Measurements from ENCODE around the gene LIPH.

The LIPH gene

DNA sequence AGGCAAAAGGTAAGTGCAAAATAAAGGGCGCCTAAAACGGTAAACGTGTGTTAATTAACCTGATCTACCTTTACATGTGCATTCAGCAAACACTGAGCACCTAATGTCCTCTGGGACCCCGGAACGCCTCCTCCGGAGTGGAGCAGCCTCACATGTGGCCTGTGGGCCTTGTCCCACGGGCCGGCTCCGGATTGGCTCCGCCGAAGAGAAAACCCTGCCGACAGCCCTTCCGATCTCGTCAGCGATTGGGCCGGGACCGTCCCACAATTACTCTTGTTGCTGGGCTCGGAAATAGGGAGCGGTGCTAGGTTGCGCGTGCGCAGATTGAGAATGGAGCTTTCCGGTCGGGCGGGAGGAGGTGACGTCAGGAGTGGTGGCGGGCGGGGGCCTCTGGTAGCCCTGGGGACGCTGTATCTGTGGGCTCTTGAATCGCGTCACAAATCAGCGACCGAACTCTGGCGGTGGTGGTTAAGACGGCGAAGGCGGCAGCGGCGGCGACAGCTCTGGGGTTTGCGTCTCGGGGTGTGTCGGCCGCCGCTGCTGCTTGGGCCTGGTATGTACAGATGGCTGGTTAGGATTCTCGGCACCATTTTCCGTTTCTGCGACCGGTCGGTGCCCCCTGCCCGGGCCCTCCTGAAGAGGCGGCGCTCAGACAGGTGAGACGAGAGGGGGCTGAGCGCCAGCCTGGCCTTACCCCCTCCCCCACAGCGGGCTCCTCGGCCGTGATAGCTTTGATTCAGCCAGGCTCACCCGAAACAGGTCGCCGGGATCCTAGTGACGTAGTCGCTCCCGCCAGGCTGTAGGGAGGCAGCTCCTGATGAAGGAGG lies 33.7 kb upstream of the LIPH start, which contains the start of gene SENP2:
Gene SENP2, plus strand, starts transcription at position 437 of the 827 bp plus-strand sequence. Its CDS starts 119 bp downstream, at position 556.
- peak within 1 kb of the TSS; percentile 98 for H2AFZ ChIP-seq (ENCODE audit: low read depth, low read length)
- H3K4me1 ChIP-seq (ENCODE audit: control insufficient read depth, insufficient read depth, low read depth, low read length), result peaks cover 5% of the 10 kb centered on the region
- H3K27me3 ChIP-seq (ENCODE audit: control insufficient read depth in 1 of 2, insufficient read depth in 1 of 2, low read length in 2 of 2), result no peaks in the 10 kb centered on the region
- H3K4me3 ChIP-seq (ENCODE audit: insufficient read depth in 1 of 2, low read depth in 1 of 2, low read length in 2 of 2), result peak within 1 kb of the TSS; percentile 91 to 100
- no peak within 1 kb of the TSS for H2BK12ac ChIP-seq (ENCODE audit: low read length in 2 of 2)
- H3K9me3 ChIP-seq (ENCODE audit: control insufficient read depth, low read length), result no peaks in the 10 kb centered on the region
- DNase-seq, result peak; percentile 99
- peak within 1 kb of the TSS; percentile 43 for H3K27ac ChIP-seq (ENCODE audit: low read length, poor library complexity, severe bottlenecking)
- peak within 1 kb of the TSS; percentile 87 for H2AK5ac ChIP-seq (ENCODE audit: low read length, severe bottlenecking)
- H4K91ac ChIP-seq (ENCODE audit: low read length), result peak within 1 kb of the TSS; percentile 82
- H3K4ac ChIP-seq (ENCODE audit: low read depth in 1 of 2, low read length in 2 of 2), result peak within 1 kb of the TSS; percentile 40 to 54
- H2BK15ac ChIP-seq (ENCODE audit: low read depth, poor library complexity, severe bottlenecking), result no peak within 1 kb of the TSS
- H3K4me2 ChIP-seq (ENCODE audit: low read length, poor library complexity, severe bottlenecking), result peak within 1 kb of the TSS; percentile 99
- H2BK5ac ChIP-seq (ENCODE audit: low read depth, low read length, poor library complexity, severe bottlenecking), result peak within 1 kb of the TSS; percentile 11
- H2BK120ac ChIP-seq (ENCODE audit: low read depth, low read length), result no peak within 1 kb of the TSS
- peak within 1 kb of the TSS in 1 of 2 experiments; percentile 13 for H3K14ac ChIP-seq (ENCODE audit: low read length in 2 of 2)
- H4K8ac ChIP-seq (ENCODE audit: low read length), result peak within 1 kb of the TSS; percentile 95
- H3K36me3 ChIP-seq (ENCODE audit: control insufficient read depth in 1 of 2, insufficient read depth in 2 of 2, low read depth in 1 of 2, low read length in 2 of 2), result peaks cover 6 to 7% of the 10 kb centered on the region in 2 experiments
- H3K79me1 ChIP-seq (replicated peaks; ENCODE audit: low read length, poor library complexity, severe bottlenecking), result peaks cover 10% of the 10 kb centered on the region
- peak within 1 kb of the TSS; percentile 100 for H3K9ac ChIP-seq (ENCODE audit: low read length)
- no peak within 1 kb of the TSS for H3K23ac ChIP-seq (ENCODE audit: low read length in 2 of 2)
- WGBS, result under 1% methylated on average over 56 of the region's 64 CpGs
- peak within 1 kb of the TSS; percentile 16 to 89 for H3K18ac ChIP-seq (ENCODE audit: low read depth in 1 of 2, low read length in 2 of 2)

DNA sequence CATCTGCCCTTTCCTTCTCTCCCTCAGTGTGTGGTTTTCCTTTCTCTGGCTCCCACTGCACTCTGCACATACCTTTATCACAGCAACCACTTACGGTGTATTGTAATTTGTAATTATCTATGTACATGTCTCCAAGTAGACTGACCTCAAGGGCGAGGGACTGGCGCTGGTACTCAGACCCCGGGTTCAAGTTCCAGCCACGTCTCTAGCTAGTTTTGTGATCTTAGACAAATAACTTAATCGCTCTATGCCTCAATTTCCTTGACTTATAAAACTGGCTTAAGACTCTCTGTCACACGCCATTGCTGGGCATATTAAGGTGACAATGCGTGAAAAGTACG lies 33.1 kb upstream of the LIPH start:
- WGBS, result 70% methylated on average over 8 of the region's 9 CpGs
- Histone ChIP-seq H2AK5ac (ENCODE audit: low read length, severe bottlenecking) (no peak overlapping the region), H4K8ac (ENCODE audit: low read length) (peak overlapping the region; percentile 7)

DNA sequence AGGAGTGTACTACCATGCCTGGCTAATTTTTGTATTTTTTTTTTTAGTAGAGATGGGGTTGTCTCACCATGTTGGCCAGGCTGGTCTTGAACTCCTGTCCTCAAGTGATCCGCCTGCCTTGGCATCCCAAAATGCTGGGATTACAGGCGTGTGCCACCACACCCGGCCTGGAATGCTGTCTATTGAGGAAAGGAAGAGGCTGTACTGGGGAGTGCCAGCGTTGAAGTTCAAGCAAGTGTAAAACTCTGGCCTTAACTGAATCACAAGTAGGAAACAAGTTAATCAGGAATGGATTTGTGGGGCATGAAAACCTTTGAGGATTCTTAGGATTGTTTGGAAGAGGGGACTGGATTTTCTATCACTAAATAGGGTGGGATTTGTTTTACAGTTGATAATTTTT lies 32.3 kb upstream of the LIPH start:
- no peaks in the 10 kb centered on the region for H3K27me3 ChIP-seq (ENCODE audit: control insufficient read depth in 1 of 2, insufficient read depth in 1 of 2, low read length in 2 of 2)
- no peak overlapping the region for H4K8ac ChIP-seq (ENCODE audit: low read length)
- 82% methylated on average over 4 of the region's 4 CpGs for WGBS
- H2BK5ac ChIP-seq (ENCODE audit: low read depth, low read length, poor library complexity, severe bottlenecking), result no peak overlapping the region
- H3K4ac ChIP-seq (ENCODE audit: low read depth in 1 of 2, low read length in 2 of 2), result no peak overlapping the region
- H3K18ac ChIP-seq (ENCODE audit: low read depth in 1 of 2, low read length in 2 of 2), result no peak overlapping the region
- H3K14ac ChIP-seq (ENCODE audit: low read length in 2 of 2), result no peak overlapping the region
- no peak overlapping the region for H3K4me2 ChIP-seq (ENCODE audit: low read length, poor library complexity, severe bottlenecking)
- no peak for DNase-seq
- no peak overlapping the region for H3K9ac ChIP-seq (ENCODE audit: low read length)
- H3K4me1 ChIP-seq (ENCODE audit: control insufficient read depth, insufficient read depth, low read depth, low read length), result peaks cover 4% of the 10 kb centered on the region
- no peak overlapping the region for H2AK5ac ChIP-seq (ENCODE audit: low read length, severe bottlenecking)
- peaks cover 5% of the 10 kb centered on the region for H3K79me1 ChIP-seq (replicated peaks; ENCODE audit: low read length, poor library complexity, severe bottlenecking)
- H2AFZ ChIP-seq (ENCODE audit: low read depth, low read length), result no peak overlapping the region
- no peak overlapping the region for H2BK120ac ChIP-seq (ENCODE audit: low read depth, low read length)
- no peak overlapping the region for H2BK12ac ChIP-seq (ENCODE audit: low read length in 2 of 2)
- no peak overlapping the region for H3K4me3 ChIP-seq (ENCODE audit: insufficient read depth in 1 of 2, low read depth in 1 of 2, low read length in 2 of 2)
- H3K9me3 ChIP-seq (ENCODE audit: control insufficient read depth, low read length), result no peaks in the 10 kb centered on the region
- no peak overlapping the region for H3K27ac ChIP-seq (ENCODE audit: low read length, poor library complexity, severe bottlenecking)
- H3K23ac ChIP-seq (ENCODE audit: low read length in 2 of 2), result no peak overlapping the region
- H4K91ac ChIP-seq (ENCODE audit: low read length), result no peak overlapping the region
- peaks cover 0 to 3% of the 10 kb centered on the region in 2 experiments for H3K36me3 ChIP-seq (ENCODE audit: control insufficient read depth in 1 of 2, insufficient read depth in 2 of 2, low read depth in 1 of 2, low read length in 2 of 2)
- no peak overlapping the region for H2BK15ac ChIP-seq (ENCODE audit: low read depth, poor library complexity, severe bottlenecking)

More for the DNA sequence above, 33.1 kb upstream of the LIPH start:
- H3K27me3 ChIP-seq (ENCODE audit: control insufficient read depth in 1 of 2, insufficient read depth in 1 of 2, low read length in 2 of 2), result no peaks in the 10 kb centered on the region
- H3K18ac ChIP-seq (ENCODE audit: low read depth in 1 of 2, low read length in 2 of 2), result no peak overlapping the region
- peak overlapping the region; percentile 30 for H3K27ac ChIP-seq (ENCODE audit: low read length, poor library complexity, severe bottlenecking)
- no peaks in the 10 kb centered on the region for H3K9me3 ChIP-seq (ENCODE audit: control insufficient read depth, low read length)
- H2BK5ac ChIP-seq (ENCODE audit: low read depth, low read length, poor library complexity, severe bottlenecking), result no peak overlapping the region
- H3K79me1 ChIP-seq (replicated peaks; ENCODE audit: low read length, poor library complexity, severe bottlenecking), result peaks cover 9% of the 10 kb centered on the region
- peak overlapping the region; percentile 98 for H2AFZ ChIP-seq (ENCODE audit: low read depth, low read length)
- no peak overlapping the region for H2BK120ac ChIP-seq (ENCODE audit: low read depth, low read length)
- H3K4me2 ChIP-seq (ENCODE audit: low read length, poor library complexity, severe bottlenecking), result peak overlapping the region; percentile 64
- DNase-seq, result no peak
- H2BK12ac ChIP-seq (ENCODE audit: low read length in 2 of 2), result no peak overlapping the region
- H3K36me3 ChIP-seq (ENCODE audit: control insufficient read depth in 1 of 2, insufficient read depth in 2 of 2, low read depth in 1 of 2, low read length in 2 of 2), result peaks cover 4 to 6% of the 10 kb centered on the region in 2 experiments
- H3K23ac ChIP-seq (ENCODE audit: low read length in 2 of 2), result no peak overlapping the region
- no peak overlapping the region for H2BK15ac ChIP-seq (ENCODE audit: low read depth, poor library complexity, severe bottlenecking)
- H3K4me1 ChIP-seq (ENCODE audit: control insufficient read depth, insufficient read depth, low read depth, low read length), result peaks cover 5% of the 10 kb centered on the region
- H3K9ac ChIP-seq (ENCODE audit: low read length), result peak overlapping the region; percentile 100
- H3K4ac ChIP-seq (ENCODE audit: low read depth in 1 of 2, low read length in 2 of 2), result no peak overlapping the region
- no peak overlapping the region for H3K14ac ChIP-seq (ENCODE audit: low read length in 2 of 2)
- H3K4me3 ChIP-seq (ENCODE audit: insufficient read depth in 1 of 2, low read depth in 1 of 2, low read length in 2 of 2), result peak overlapping the region in 1 of 2 experiments; percentile 100
- no peak overlapping the region for H4K91ac ChIP-seq (ENCODE audit: low read length)

- Histone ChIP-seq H2BK12ac (ENCODE audit: low read length in 2 of 2) (no peak overlapping the region), H3K4me2 (ENCODE audit: low read length, poor library complexity, severe bottlenecking) (no peak overlapping the region), H3K4me3 (ENCODE audit: insufficient read depth in 1 of 2, low read depth in 1 of 2, low read length in 2 of 2) (no peak overlapping the region), H3K4me1 (ENCODE audit: control insufficient read depth, insufficient read depth, low read depth, low read length) (peaks cover 2% of the 10 kb centered on the region), H2AK5ac (ENCODE audit: low read length, severe bottlenecking) (no peak overlapping the region), H4K91ac (ENCODE audit: low read length) (no peak overlapping the region), H3K79me1 (replicated peaks; ENCODE audit: low read length, poor library complexity, severe bottlenecking) (peaks cover 3% of the 10 kb centered on the region), H3K27me3 (ENCODE audit: control insufficient read depth in 1 of 2, insufficient read depth in 1 of 2, low read length in 2 of 2) (no peaks in the 10 kb centered on the region), H2BK15ac (ENCODE audit: low read depth, poor library complexity, severe bottlenecking) (no peak overlapping the region), H3K23ac (ENCODE audit: low read length in 2 of 2) (no peak overlapping the region), H2BK120ac (ENCODE audit: low read depth, low read length) (no peak overlapping the region), H3K14ac (ENCODE audit: low read length in 2 of 2) (no peak overlapping the region), H3K4ac (ENCODE audit: low read depth in 1 of 2, low read length in 2 of 2) (no peak overlapping the region), H3K27ac (ENCODE audit: low read length, poor library complexity, severe bottlenecking) (no peak overlapping the region), H2BK5ac (ENCODE audit: low read depth, low read length, poor library complexity, severe bottlenecking) (no peak overlapping the region), H3K36me3 (ENCODE audit: control insufficient read depth in 1 of 2, insufficient read depth in 2 of 2, low read depth in 1 of 2, low read length in 2 of 2) (peaks cover 0 to 3% of the 10 kb centered on the region in 2 experiments), H2AFZ (ENCODE audit: low read depth, low read length) (no peak overlapping the region), H3K9ac (ENCODE audit: low read length) (no peak overlapping the region), H4K8ac (ENCODE audit: low read length) (no peak overlapping the region), H3K18ac (ENCODE audit: low read depth in 1 of 2, low read length in 2 of 2) (no peak overlapping the region), H3K9me3 (ENCODE audit: control insufficient read depth, low read length) (no peaks in the 10 kb centered on the region)
- DNase-seq, result no peak
- WGBS, result 81% methylated on average over 4 of the region's 6 CpGs
These were observed 31.5 kb upstream of the LIPH start for GRCh38 chr3:185583925-185584324.
